ENCODE data around the gene PDE6A. TPM values are rescaled to one million over a fixed set of nuclear protein-coding genes. Genes with fewer than 3 reads are reported as not detected.

PDE6A gene
- total and polyA plus RNA-seq, 2 donors (not counting 3 experiments of a cell fraction or from before 2014, with no cell fraction given), result not detected

DNA sequence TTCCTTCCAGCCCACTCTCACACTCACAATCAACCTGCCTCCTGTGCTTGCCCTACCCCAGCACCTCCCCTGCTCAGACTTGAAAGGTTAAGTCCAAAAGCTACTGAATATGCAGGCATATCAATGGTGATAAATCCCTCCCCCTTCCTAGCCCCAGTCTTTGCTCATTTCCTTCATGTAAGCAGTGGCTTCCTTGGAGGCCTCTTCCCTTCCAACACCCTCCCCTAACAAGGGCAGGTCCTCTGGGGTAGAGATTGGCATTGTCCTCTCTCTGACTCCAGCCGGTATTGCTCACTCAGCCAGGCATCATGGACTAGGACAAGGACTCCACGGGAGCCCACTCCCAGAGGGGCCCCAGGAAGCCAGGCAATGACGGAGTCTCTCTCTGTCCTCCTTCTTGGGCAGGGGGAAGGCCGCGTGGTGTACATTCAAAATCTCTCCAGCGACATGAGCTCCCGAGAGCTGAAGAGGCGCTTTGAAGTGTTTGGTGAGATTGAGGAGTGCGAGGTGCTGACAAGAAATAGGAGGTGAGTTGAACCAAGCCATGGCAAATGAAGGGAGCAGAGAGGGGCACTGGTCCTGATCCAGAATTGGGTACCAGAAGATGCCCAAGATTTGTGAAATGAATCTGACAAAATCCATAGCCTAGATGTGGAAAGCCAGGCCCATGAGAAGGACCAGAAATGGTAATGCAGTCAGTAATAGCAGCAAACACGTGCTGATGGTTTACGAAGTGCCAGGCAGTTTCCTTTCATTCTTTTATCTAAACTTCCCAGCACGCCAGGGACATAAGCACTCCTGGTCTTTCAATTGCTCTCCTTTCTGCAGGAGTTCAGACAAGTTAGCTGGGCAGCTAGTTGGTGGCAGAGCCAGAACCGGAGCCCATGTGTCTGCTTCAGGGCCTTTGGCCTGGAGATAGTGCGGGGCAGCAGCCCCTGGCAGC, 102.5 kb downstream of the PDE6A start:
- Histone ChIP-seq H2AFZ (ENCODE audit: low read depth, low read length) (peak overlapping the region; percentile 14), H3K79me2 (ENCODE audit: control insufficient read depth, insufficient read depth, low read length) (no peaks in the 10 kb centered on the region), H3K4me1 (ENCODE audit: control insufficient read depth, extremely low read depth, insufficient read depth, low read length) (peaks cover 10% of the 10 kb centered on the region), H3K9ac (replicated peaks; ENCODE audit: extremely low read depth, insufficient read depth, low read length) (no peak overlapping the region), H3K9me3 (replicated peaks; ENCODE audit: control insufficient read depth, insufficient read depth, low read length) (no peaks in the 10 kb centered on the region), H3K27me3 (ENCODE audit: control insufficient read depth in 2 of 2, insufficient read depth in 2 of 2, low read length in 2 of 2) (no peaks in the 10 kb centered on the region), H3K4me3 (replicated peaks in 1 of 3; ENCODE audit: insufficient read depth in 1 of 3, low read depth in 1 of 3, low read length in 3 of 3) (no peak overlapping the region), H3K9me1 (replicated peaks; ENCODE audit: control insufficient read depth, extremely low read depth, insufficient read depth, low read length) (no peaks in the 10 kb centered on the region), H4K20me1 (replicated peaks; ENCODE audit: control insufficient read depth, extremely low read depth, insufficient read depth, low read length) (no peaks in the 10 kb centered on the region), H3K36me3 (ENCODE audit: control insufficient read depth in 2 of 2, extremely low read depth in 1 of 2, insufficient read depth in 2 of 2, low read length in 2 of 2) (no peaks in the 10 kb centered on the region), H3K4me2 (ENCODE audit: insufficient read depth, low read length) (no peak overlapping the region), H3K27ac (ENCODE audit: insufficient read depth, low read depth, low read length) (no peak overlapping the region)
- POLR2A ChIA-PET, result no interaction called here
- intact Hi-C loops (cut with micrococcal nuclease), result no loop called here
- no peak for TF ChIP-seq EZH2 (IDR thresholded peaks at IDR 0.05; ENCODE audit: borderline replicate concordance, low read depth, low read length, severe bottlenecking)
- no peak for TF ChIP-seq POLR2A (IDR thresholded peaks at IDR 0.05; ENCODE audit: low read depth, low read length)
- TF ChIP-seq, protein P1, sequence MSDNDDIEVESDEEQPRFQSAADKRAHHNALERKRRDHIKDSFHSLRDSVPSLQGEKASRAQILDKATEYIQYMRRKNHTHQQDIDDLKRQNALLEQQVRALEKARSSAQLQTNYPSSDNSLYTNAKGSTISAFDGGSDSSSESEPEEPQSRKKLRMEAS (IDR thresholded peaks at IDR 0.05; ENCODE audit: insufficient read depth, insufficient read length), result no peak
- no peak for TF ChIP-seq JUN (IDR thresholded peaks at IDR 0.05; ENCODE audit: borderline replicate concordance, insufficient read depth, insufficient read length, low read depth)
- TF ChIP-seq MYC (IDR thresholded peaks at IDR 0.05; ENCODE audit: low read depth, low read length), result no peak
- TF ChIP-seq, protein P2, sequence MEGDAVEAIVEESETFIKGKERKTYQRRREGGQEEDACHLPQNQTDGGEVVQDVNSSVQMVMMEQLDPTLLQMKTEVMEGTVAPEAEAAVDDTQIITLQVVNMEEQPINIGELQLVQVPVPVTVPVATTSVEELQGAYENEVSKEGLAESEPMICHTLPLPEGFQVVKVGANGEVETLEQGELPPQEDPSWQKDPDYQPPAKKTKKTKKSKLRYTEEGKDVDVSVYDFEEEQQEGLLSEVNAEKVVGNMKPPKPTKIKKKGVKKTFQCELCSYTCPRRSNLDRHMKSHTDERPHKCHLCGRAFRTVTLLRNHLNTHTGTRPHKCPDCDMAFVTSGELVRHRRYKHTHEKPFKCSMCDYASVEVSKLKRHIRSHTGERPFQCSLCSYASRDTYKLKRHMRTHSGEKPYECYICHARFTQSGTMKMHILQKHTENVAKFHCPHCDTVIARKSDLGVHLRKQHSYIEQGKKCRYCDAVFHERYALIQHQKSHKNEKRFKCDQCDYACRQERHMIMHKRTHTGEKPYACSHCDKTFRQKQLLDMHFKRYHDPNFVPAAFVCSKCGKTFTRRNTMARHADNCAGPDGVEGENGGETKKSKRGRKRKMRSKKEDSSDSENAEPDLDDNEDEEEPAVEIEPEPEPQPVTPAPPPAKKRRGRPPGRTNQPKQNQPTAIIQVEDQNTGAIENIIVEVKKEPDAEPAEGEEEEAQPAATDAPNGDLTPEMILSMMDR (IDR thresholded peaks at IDR 0.05; ENCODE audit: extremely low read depth in 1 of 2, insufficient read depth in 1 of 2, low read depth in 1 of 2, low read length in 2 of 2), result no peak
- no peak for TF ChIP-seq GATA2 (IDR thresholded peaks at IDR 0.05; ENCODE audit: insufficient read depth, insufficient read length, low read depth, low read length)
- no peak for TF ChIP-seq FOS (IDR thresholded peaks at IDR 0.05; ENCODE audit: borderline replicate concordance, insufficient read depth, low read length)
- DNase-seq (ENCODE audit: low read depth, low spot score) (no peak), FAIRE-seq (no peak)
- dilution Hi-C loops (cut with MboI; ENCODE audit: extremely low pct_ligation_motif_present, low sequenced_read_pairs), result no loop called here
- CTCF ChIA-PET, result interaction anchor here (12.9 to 19.7 kb wide), 3 partner anchors 9 to 150 kb away, joined by 295 to 639 read pairs (median 421); partner anchors contain the start of gene SLC26A2
- BruUV-seq (replicated peaks), result no TSS peak
